ENCODE results near the gene SLC29A2.

DNA sequence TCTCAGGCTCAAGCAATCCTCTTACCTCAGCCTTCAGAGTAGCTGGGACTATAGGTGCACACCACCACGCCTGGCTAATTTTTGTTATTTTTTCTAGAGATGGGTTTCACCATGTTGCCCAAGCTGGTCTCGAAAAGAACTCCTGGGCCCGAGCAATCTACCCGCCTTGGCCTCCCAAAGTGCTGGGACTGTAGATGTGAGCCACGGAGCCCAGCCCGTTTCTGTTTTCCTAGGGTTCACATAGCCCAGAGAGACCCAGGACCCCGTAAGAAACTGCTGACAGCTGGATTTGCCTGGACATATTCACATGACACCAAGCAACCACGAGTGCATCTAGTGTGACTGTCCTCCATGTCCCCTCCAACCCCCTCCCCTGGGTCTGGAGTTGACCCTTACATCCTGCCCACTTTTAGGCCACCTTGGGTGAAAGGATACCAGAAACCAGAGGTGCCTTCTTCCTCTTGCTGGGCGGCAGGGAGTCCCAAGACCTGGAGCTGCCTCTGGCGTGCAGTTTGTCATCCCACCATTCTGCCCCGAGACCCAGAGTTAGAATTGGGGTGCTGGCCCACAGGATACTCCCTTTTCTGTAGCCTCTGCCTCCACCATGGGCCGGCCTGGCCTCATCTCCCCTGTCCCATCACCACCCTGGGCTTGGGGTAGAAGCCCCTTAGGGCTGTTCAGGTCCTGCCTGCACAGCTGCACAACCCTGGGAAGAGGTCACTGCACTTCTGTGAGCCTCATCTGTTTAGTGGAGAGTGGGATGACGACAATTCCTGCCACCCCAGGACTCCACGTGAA, 31.7 kb downstream of the SLC29A2 start:
- TF ChIP-seq, protein P1, sequence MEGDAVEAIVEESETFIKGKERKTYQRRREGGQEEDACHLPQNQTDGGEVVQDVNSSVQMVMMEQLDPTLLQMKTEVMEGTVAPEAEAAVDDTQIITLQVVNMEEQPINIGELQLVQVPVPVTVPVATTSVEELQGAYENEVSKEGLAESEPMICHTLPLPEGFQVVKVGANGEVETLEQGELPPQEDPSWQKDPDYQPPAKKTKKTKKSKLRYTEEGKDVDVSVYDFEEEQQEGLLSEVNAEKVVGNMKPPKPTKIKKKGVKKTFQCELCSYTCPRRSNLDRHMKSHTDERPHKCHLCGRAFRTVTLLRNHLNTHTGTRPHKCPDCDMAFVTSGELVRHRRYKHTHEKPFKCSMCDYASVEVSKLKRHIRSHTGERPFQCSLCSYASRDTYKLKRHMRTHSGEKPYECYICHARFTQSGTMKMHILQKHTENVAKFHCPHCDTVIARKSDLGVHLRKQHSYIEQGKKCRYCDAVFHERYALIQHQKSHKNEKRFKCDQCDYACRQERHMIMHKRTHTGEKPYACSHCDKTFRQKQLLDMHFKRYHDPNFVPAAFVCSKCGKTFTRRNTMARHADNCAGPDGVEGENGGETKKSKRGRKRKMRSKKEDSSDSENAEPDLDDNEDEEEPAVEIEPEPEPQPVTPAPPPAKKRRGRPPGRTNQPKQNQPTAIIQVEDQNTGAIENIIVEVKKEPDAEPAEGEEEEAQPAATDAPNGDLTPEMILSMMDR (conservative IDR thresholded peaks at IDR 0.05 in 1 of 2, IDR thresholded peaks at IDR 0.05 in 1 of 2; ENCODE audit: low read depth in 1 of 2, low read length in 2 of 2): no peak
- no peak for TF ChIP-seq EZH2 (IDR thresholded peaks at IDR 0.05; ENCODE audit: low read length, missing control alignments)

Data from fibroblast of lung (primary cell).